B cell (primary cell): ENCODE data around the gene GNE. TPM values are rescaled to one million over a fixed set of nuclear protein-coding genes. Genes with fewer than 3 reads are reported as not detected.
"Not testable (repeated sequence)": the region's sequence is repeated elsewhere in the genome, so short reads cannot be mapped to it uniquely, and the experiment has no call there.

Source experiments
- ATAC-seq: fragments of 200-7000 bp; cut with Tn5 transposase; one replicate; pipeline ENCODE4 v1.10.0; 2021; ENCODE audit warnings: low read depth, mild to moderate bottlenecking, moderate number of reproducible peaks, moderate library complexity
- CTCF ChIA-PET: fragments of 350-600 bp; sonication (Branson Sonifier 250); formaldehyde crosslinking; loops from one replicate; lab custom pipeline; 2021; ENCODE audit warnings: antibody characterized with exemption, inconsistent platforms; lab: Charles Lee
- POLR2A ChIA-PET: fragments of 350-600 bp; sonication (Branson Sonifier 250); formaldehyde crosslinking; loops from one replicate; lab custom pipeline; 2021; ENCODE audit warnings: antibody characterized with exemption; lab: Charles Lee
- DNase-seq: peaks from one replicate; pipeline ENCODE4 v3.0.0; 2013
- H2AFZ ChIP-seq: 2 replicates; pipeline ENCODE4 v1.6.1; 2012; ENCODE audit warnings: mild to moderate bottlenecking, low read depth, low read length; ENCODE audit not compliant: insufficient read depth, poor library complexity, severe bottlenecking
- H3K27ac ChIP-seq, 2 donors: 1 replicate in 1 of 2; 2 replicates in 1 of 2; pipeline ENCODE4 v1.5.1; 2012 to 2013; ENCODE audit warnings: low read length in 2 of 2, mild to moderate bottlenecking in 2 of 2, moderate library complexity in 1 of 2
- H3K27me3 ChIP-seq, 4 experiments: fragments of 200-600 bp in 1 of 4; sonication (generic) in 1 of 4; replicated peaks in 1 of 4; 1 replicate in 2 of 4; 2 replicates in 2 of 4; pipeline versions ENCODE4 v1.6.1 to v1.7.0; 2013 to 2016; ENCODE audit warnings: low read length in 3 of 4, mild to moderate bottlenecking in 2 of 4, mixed read lengths in 1 of 4, moderate library complexity in 1 of 4; ENCODE audit not compliant: insufficient read depth in 4 of 4, control insufficient read depth in 3 of 4; ENCODE audit errors: control extremely low read depth in 1 of 4
- H3K36me3 ChIP-seq, 2 experiments: replicated peaks in 1 of 2; 1 replicate in 1 of 2; 2 replicates in 1 of 2; pipeline versions ENCODE4 v1.6.1 to v1.7.1; 2013; ENCODE audit warnings: low read length in 1 of 2; ENCODE audit not compliant: insufficient read depth in 2 of 2, control insufficient read depth in 1 of 2; ENCODE audit errors: control extremely low read depth in 1 of 2, extremely low read depth in 1 of 2
- H3K4me1 ChIP-seq, 2 donors: fragments of 200-600 bp in 1 of 2; sonication (generic) in 1 of 2; 1 replicate in 1 of 2; 2 replicates in 1 of 2; pipeline versions ENCODE4 v1.5.1 to v1.6.1; 2013 to 2017; ENCODE audit warnings: low read length in 2 of 2; ENCODE audit not compliant: control insufficient read depth in 2 of 2, insufficient read depth in 2 of 2
- H3K4me2 ChIP-seq: replicated peaks from 2 replicates; pipeline ENCODE3; 2012; ENCODE audit warnings: mild to moderate bottlenecking, low read depth, low read length; ENCODE audit not compliant: poor library complexity, severe bottlenecking
- H3K4me3 ChIP-seq, 5 experiments: fragments of 200-600 bp in 1 of 5; sonication (generic) in 1 of 5; 1 replicate in 3 of 5; 2 replicates in 2 of 5; pipeline versions ENCODE4 v1.5.1 to v1.7.0; 2011 to 2016; ENCODE audit warnings: low read length in 4 of 5, mild to moderate bottlenecking in 4 of 5, low read depth in 2 of 5, control low read depth in 1 of 5, moderate library complexity in 1 of 5; ENCODE audit not compliant: insufficient read depth in 1 of 5; ENCODE audit errors: control extremely low read depth in 1 of 5, extremely low read depth in 1 of 5
- H3K79me2 ChIP-seq: fragments of 200-600 bp; sonication (generic); one replicate; pipeline ENCODE4 v1.6.0; 2016; ENCODE audit warnings: low read length; ENCODE audit not compliant: control insufficient read depth, insufficient read depth
- H3K9ac ChIP-seq: fragments of 200-600 bp; sonication (generic); 2 replicates; pipeline ENCODE4 v1.6.1; 2017; ENCODE audit warnings: mild to moderate bottlenecking, low read length, moderate library complexity
- H3K9me3 ChIP-seq, 3 donors: one replicate each; pipeline versions ENCODE4 v1.6.1 to v1.7.1; 2013; ENCODE audit warnings: low read length in 2 of 3; ENCODE audit not compliant: control insufficient read depth in 2 of 3, insufficient read depth in 1 of 3; ENCODE audit errors: control extremely low read depth in 1 of 3
- H4K20me1 ChIP-seq: 2 replicates; pipeline ENCODE4 v1.6.0; 2012; ENCODE audit warnings: mild to moderate bottlenecking, low read length; ENCODE audit not compliant: insufficient read depth, control insufficient read depth, poor library complexity, severe bottlenecking
- H3K27ac Mint-ChIP-seq: one replicate; pipeline ENCODE4 v1.8.0; 2021; ENCODE audit warnings: mixed read lengths
- H3K27me3 Mint-ChIP-seq: one replicate; pipeline ENCODE4 v1.8.0; 2021; ENCODE audit warnings: mixed read lengths
- H3K4me1 Mint-ChIP-seq: one replicate; pipeline ENCODE4 v1.8.0; 2021; ENCODE audit warnings: mixed read lengths
- H3K4me3 Mint-ChIP-seq: one replicate; pipeline ENCODE4 v1.8.0; 2021; ENCODE audit warnings: mixed read lengths
- H3K9me3 Mint-ChIP-seq: one replicate; pipeline ENCODE4 v1.8.0; 2022; ENCODE audit warnings: mixed read lengths; ENCODE audit not compliant: insufficient read depth
- CTCF ChIP-seq: fragments of 200-600 bp; IDR thresholded peaks from one replicate; pipeline ENCODE4 v1.8.0; 2022; ENCODE audit warnings: antibody characterized with exemption, mild to moderate bottlenecking
- EZH2 ChIP-seq: IDR thresholded peaks from 2 replicates; pipeline ENCODE4 v1.6.1; 2012; ENCODE audit warnings: borderline replicate concordance, low read depth, mild to moderate bottlenecking, moderate library complexity, low read length; ENCODE audit not compliant: insufficient read depth, poor library complexity, severe bottlenecking
- WGBS: methylation state at CpG from one replicate; pipeline ENCODE4 v1.1.5; 2013; ENCODE audit warnings: missing lambda C conversion rate; ENCODE audit not compliant: insufficient coverage; 5-methylcytosine and 5-hydroxymethylcytosine counted together
- intact Hi-C: fragments of 100-400 bp; cut with micrococcal nuclease; formaldehyde crosslinking; loops from one replicate; pipeline ENCODE4 v1.10.0; 2022
- polyA plus RNA-seq: library from polyadenylated mRNA; depleted of rRNA; stranded (reverse); fragments of >200 nt; gene quantifications from 2 replicates; pipeline ENCODE4 v1.2.3, GENCODE V29; 2012
- total RNA-seq, 2 donors: library from RNA; stranded (reverse); fragments of 120-200 nt in 1 of 2; gene quantifications; 1 replicate in 1 of 2; 2 replicates in 1 of 2; pipeline versions ENCODE4 v1.2.3 to v1.2.4, GENCODE V29; 2013 to 2022

Gene GNE
- total and polyA plus RNA-seq, 2 donors (not counting 1 experiment from before 2014, with no cell fraction given), result 8.3 to 20.6 TPM

- Histone ChIP-seq H3K27me3 (no peaks in the 10 kb centered on the region), H3K4me3 (no peak overlapping the region), H3K36me3 (no peaks in the 10 kb centered on the region), H3K4me2 (no peak overlapping the region), H3K9me3 (no peaks in the 10 kb centered on the region), H2AFZ (no peak overlapping the region), H3K4me1 (peaks cover 18 to 25% of the 10 kb centered on the region in 2 donors), H3K79me2 (peaks cover 16% of the 10 kb centered on the region), H3K9ac (no peak overlapping the region), H4K20me1 (peaks cover 9% of the 10 kb centered on the region), H3K27ac (no peak overlapping the region)
- peaks cover 27% of the 10 kb centered on the region for H3K4me1 Mint-ChIP-seq
- intact Hi-C loops, result no loop called here
- no peaks in the 10 kb centered on the region for H3K27me3 Mint-ChIP-seq
- DNase-seq (no peak), ATAC-seq (no peak)
- H3K9me3 Mint-ChIP-seq, result no peaks in the 10 kb centered on the region
- CTCF ChIA-PET, result interaction anchor here (1.0 to 7.1 kb wide), 2 partner anchors 10 to 20 kb away, joined by 3 to 44 read pairs; partner anchors contain the start of gene CCIN
- no peak overlapping the region for H3K4me3 Mint-ChIP-seq
- POLR2A ChIA-PET, result no interaction called here
- TF ChIP-seq CTCF (no peak), EZH2 (no peak)
- no peak overlapping the region for H3K27ac Mint-ChIP-seq
Measured at GRCh38 chr9:36187414-36187813, 70.8 kb downstream of the GNE start.

- POLR2A ChIA-PET, H3K4me1 ChIP-seq, H3K27ac ChIP-seq, H4K20me1 ChIP-seq, H3K27ac Mint-ChIP-seq, ATAC-seq, DNase-seq, H3K9ac ChIP-seq, H3K27me3 ChIP-seq, H3K4me2 ChIP-seq, H3K4me1 Mint-ChIP-seq, H3K79me2 ChIP-seq, H3K27me3 Mint-ChIP-seq, intact Hi-C loops, H3K4me3 Mint-ChIP-seq, H3K9me3 Mint-ChIP-seq, H3K4me3 ChIP-seq, H3K36me3 ChIP-seq, H3K9me3 ChIP-seq, H2AFZ ChIP-seq: not testable (repeated sequence)
- CTCF ChIA-PET, result interaction anchor here (0.7 to 1.0 kb wide), 2 partner anchors 9 to 11 kb away, joined by 3 to 4 read pairs; partner anchors contain the start of gene CLTA
- WGBS, result no CpG with 5 or more reads among the region's 6 CpGs
Measured at GRCh38 chr9:36180243-36180642, 78.0 kb downstream of the GNE start.
